Osteocyte (in vitro differentiated cells): ENCODE data around the gene WDR88. TPM values are rescaled to one million over a fixed set of nuclear protein-coding genes. Genes with fewer than 3 reads are reported as not detected.

ENCODE experiments used
- DNase-seq: peaks from one replicate; pipeline ENCODE4 v3.0.0; 2021; ENCODE audit warnings: mixed read lengths; ENCODE audit not compliant: unreplicated experiment; ENCODE audit errors: extremely low spot score
- H3K27ac Mint-ChIP-seq: one replicate; pipeline ENCODE4 v1.8.0; 2021; ENCODE audit warnings: mild to moderate bottlenecking, mixed read lengths; ENCODE audit not compliant: unreplicated experiment
- H3K27me3 Mint-ChIP-seq: one replicate; pipeline ENCODE4 v1.8.0; 2021; ENCODE audit warnings: mixed read lengths; ENCODE audit not compliant: unreplicated experiment
- H3K36me3 Mint-ChIP-seq: one replicate; pipeline ENCODE4 v1.8.0; 2021; ENCODE audit warnings: mixed read lengths; ENCODE audit not compliant: unreplicated experiment
- H3K4me1 Mint-ChIP-seq: one replicate; pipeline ENCODE4 v1.8.0; 2021; ENCODE audit warnings: mixed read lengths; ENCODE audit not compliant: unreplicated experiment
- H3K4me3 Mint-ChIP-seq: one replicate; pipeline ENCODE4 v1.8.0; 2021; ENCODE audit warnings: mild to moderate bottlenecking, moderate library complexity, mixed read lengths; ENCODE audit not compliant: unreplicated experiment
- H3K9me3 Mint-ChIP-seq: one replicate; pipeline ENCODE4 v1.8.0; 2021; ENCODE audit warnings: mixed read lengths; ENCODE audit not compliant: unreplicated experiment
- CTCF ChIP-seq: fragments of 200-600 bp; sonication (generic); IDR thresholded peaks from 2 replicates; pipeline ENCODE4 v1.5.0; 2021; ENCODE audit warnings: antibody characterized with exemption, mild to moderate bottlenecking, moderate library complexity
- total RNA-seq: library from RNA; stranded (reverse); gene quantifications from 2 replicates; pipeline ENCODE4 v1.2.1, GENCODE V29; 2021

WDR88 gene
- total RNA-seq, 1 donor from 2014 or later, result not detected

DNA sequence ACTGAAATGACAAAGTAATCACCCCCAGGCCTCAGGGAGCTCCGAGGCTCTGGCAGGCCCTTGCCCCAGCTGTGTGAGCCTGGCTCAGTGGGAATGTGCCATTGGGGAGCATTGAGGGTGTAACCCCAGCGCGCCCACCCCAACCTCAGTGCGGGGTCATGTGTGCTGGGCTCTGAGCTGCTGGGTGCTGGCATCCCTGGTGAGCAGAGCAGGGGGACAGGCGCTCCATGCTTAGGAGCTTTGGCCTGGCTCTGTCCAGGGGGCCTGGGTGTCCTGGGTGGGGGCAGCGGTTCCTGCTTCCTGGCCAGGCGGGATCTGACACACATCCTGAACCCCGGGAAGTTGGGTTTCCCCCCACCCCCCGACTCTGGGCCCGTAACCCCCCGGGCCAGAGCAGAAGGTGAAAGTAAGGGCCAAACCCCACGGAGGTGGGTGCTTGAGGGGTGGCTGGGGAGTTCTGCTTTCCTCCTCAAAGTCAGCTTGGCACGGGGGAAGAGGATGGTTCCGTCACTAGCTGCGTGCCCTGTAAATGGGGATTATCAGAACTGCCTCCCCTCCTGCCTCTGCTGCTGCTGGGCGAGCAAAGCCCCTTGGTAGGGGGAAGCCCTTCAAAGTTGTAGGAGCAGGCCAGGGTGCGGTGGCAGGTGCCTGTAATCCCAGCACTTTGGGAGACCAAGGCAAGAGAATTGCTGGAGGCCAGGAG, 63.9 kb downstream of the WDR88 start:
- Mint-ChIP-seq H3K27me3 (peaks cover under 1% of the 10 kb centered on the region), H3K36me3 (no peaks in the 10 kb centered on the region), H3K9me3 (no peaks in the 10 kb centered on the region), H3K4me1 (peaks cover 5% of the 10 kb centered on the region), H3K4me3 (peak overlapping the region; percentile 84), H3K27ac (no peak overlapping the region)
- TF ChIP-seq CTCF, result no peak
- no peak for DNase-seq

DNA sequence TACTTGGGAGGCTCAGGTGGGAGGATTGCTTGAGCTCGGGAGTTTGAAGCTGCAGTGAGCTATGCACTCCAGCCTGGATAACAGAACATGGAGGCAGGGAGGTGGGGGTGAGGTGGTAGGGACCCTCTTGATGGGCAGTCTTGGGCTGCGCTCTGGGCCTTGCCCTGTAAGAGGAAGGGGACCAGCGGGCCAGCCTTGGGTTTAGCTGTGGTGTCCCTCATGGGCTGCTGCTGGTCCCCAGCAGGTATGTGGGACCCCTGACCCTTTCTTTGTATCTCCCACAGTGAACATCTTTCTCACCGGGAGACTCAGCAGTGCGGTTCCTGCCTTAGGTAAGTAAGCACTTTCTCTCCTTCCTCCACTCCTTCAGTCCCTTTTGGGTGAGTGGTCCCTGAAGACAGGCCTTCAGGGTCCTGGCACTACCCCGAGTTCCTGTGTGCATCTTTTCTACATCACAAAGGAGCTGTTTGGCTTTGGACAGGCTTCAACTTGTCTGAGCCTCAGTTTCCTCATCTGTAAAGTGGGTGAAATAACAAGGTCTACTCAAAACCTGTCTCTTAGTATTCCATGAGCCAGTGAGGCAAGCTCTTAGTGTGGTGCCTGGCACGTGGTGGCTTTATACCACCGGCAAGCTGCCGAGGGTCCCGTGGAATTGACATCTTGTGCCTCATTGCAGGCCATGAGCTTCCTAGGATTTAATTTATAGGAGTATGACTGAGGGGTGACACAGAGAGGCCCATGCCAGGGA, 64.7 kb downstream of the WDR88 start:
- Mint-ChIP-seq H3K27ac (no peak overlapping the region), H3K4me1 (peaks cover 5% of the 10 kb centered on the region), H3K9me3 (no peaks in the 10 kb centered on the region), H3K36me3 (no peaks in the 10 kb centered on the region), H3K27me3 (no peaks in the 10 kb centered on the region), H3K4me3 (no peak overlapping the region)
- DNase-seq, result no peak
- TF ChIP-seq CTCF, result no peak

DNA sequence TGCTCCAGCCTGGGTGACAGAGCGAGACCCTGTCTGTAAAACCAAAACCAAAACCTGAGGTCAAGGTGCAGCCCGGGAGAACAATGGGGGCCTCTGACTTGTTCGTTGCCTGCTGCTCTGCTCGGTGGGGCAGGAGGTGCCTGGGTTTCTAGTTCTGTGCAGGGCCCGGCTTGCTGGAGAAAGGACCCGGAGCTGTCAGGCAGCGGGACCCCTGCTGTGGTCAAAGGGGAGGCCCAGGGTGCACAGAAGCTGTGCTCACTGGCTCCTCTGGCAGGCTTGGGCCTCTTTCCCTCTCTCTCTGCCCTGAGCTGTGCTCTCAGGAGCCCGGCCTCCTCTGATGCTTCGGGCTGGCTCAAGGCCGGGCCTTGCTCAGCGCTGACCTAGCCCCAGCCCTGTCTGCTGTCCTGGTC, 65.7 kb downstream of the WDR88 start:
- Mint-ChIP-seq H3K9me3 (no peaks in the 10 kb centered on the region), H3K27ac (no peak overlapping the region), H3K4me3 (no peak overlapping the region), H3K27me3 (no peaks in the 10 kb centered on the region), H3K4me1 (peaks cover 5% of the 10 kb centered on the region), H3K36me3 (peaks cover 2% of the 10 kb centered on the region)
- no peak for DNase-seq
- TF ChIP-seq CTCF, result no peak

- TF ChIP-seq CTCF, result no peak
- no peak overlapping the region for H3K27ac Mint-ChIP-seq
- H3K27me3 Mint-ChIP-seq, result no peaks in the 10 kb centered on the region
- peaks cover 4% of the 10 kb centered on the region for H3K36me3 Mint-ChIP-seq
- no peak for DNase-seq
- no peaks in the 10 kb centered on the region for H3K9me3 Mint-ChIP-seq
- H3K4me3 Mint-ChIP-seq, result no peak overlapping the region
- H3K4me1 Mint-ChIP-seq, result peaks cover 5% of the 10 kb centered on the region
Measured at GRCh38 chr19:33198169-33198568, 66.3 kb downstream of the WDR88 start.

- TF ChIP-seq CTCF, result no peak
- H3K36me3 Mint-ChIP-seq, result peaks cover 4% of the 10 kb centered on the region
- H3K9me3 Mint-ChIP-seq, result no peaks in the 10 kb centered on the region
- H3K27me3 Mint-ChIP-seq, result no peaks in the 10 kb centered on the region
- DNase-seq, result no peak
- H3K4me1 Mint-ChIP-seq, result peaks cover 5% of the 10 kb centered on the region
- no peak overlapping the region for H3K27ac Mint-ChIP-seq
- no peak overlapping the region for H3K4me3 Mint-ChIP-seq
Measured at GRCh38 chr19:33199441-33200265, 67.7 kb downstream of the WDR88 start.
